Measurements from ENCODE around the gene WBP11. TPM values are rescaled to one million over a fixed set of nuclear protein-coding genes. Genes with fewer than 3 reads are reported as not detected.

The WBP11 gene
- total RNA-seq, 1 experiment from 2014 or later = 108 TPM

DNA sequence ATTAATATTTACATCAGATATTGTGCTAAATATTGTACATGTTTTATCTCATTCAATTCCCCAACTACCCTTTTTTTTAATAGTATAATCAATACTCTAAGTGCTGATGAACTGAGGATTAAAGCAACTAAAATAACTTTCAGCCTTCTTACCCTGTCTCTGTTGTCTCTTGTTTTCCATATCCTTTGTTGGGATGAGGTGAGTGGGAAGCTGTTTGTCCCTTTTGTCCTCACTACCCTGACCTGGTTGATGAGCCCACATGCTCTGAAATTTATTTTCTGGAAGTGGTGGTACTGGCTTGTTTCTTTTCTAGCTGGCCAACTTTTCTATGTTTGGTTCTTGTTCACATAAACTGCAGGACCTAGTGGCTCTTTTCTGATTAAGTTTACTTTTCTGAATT lies 49.6 kb upstream of the WBP11 start:
- Histone ChIP-seq H2AK5ac (ENCODE audit: insufficient read length, low read length) (no peak overlapping the region), H3K23me2 (ENCODE audit: insufficient read length, low read depth, low read length, poor library complexity, severe bottlenecking) (no peaks in the 10 kb centered on the region), H2BK12ac (ENCODE audit: insufficient read length, low read depth, low read length) (no peak overlapping the region), H3K56ac (ENCODE audit: insufficient read length, low read depth, low read length) (no peak overlapping the region), H4K5ac (ENCODE audit: insufficient read length, low read depth, low read length) (no peak overlapping the region), H3K27ac (ENCODE audit: insufficient read length, low read depth, low read length) (no peak overlapping the region), H3K79me2 (ENCODE audit: insufficient read depth, low read length) (no peaks in the 10 kb centered on the region), H2AFZ (ENCODE audit: low read length) (peak overlapping the region; percentile 29), H2BK5ac (ENCODE audit: insufficient read length, low read length) (no peak overlapping the region), H3K79me1 (ENCODE audit: insufficient read depth, low read depth, low read length, poor library complexity, severe bottlenecking) (no peaks in the 10 kb centered on the region), H4K8ac (replicated peaks; ENCODE audit: insufficient read length, low read depth, low read length) (no peak overlapping the region), H3K18ac (ENCODE audit: insufficient read length, low read depth, low read length) (no peak overlapping the region), H3K4me1 (ENCODE audit: insufficient read depth, low read length) (peaks cover 2% of the 10 kb centered on the region; the same call in 1 of the 2 replicates), H2BK20ac (ENCODE audit: low read depth, low read length, poor library complexity, severe bottlenecking) (no peak overlapping the region), H3K9me3 (ENCODE audit: control insufficient read depth, low read depth, low read length) (no peaks in the 10 kb centered on the region), H2BK120ac (ENCODE audit: low read depth, low read length, poor library complexity, severe bottlenecking) (no peak overlapping the region), H4K91ac (ENCODE audit: insufficient read length, low read depth, low read length) (no peak overlapping the region), H3K23ac (ENCODE audit: insufficient read length, low read depth, low read length) (no peak overlapping the region), H3T11ph (ENCODE audit: low read length) (no peak overlapping the region), H3K4ac (ENCODE audit: low read depth, low read length) (no peak overlapping the region), H3K4me2 (ENCODE audit: insufficient read depth, insufficient read length, low read length) (no peak overlapping the region), H3K9ac (ENCODE audit: extremely low read depth, insufficient read length, low read length) (no peak overlapping the region), H4K20me1 (ENCODE audit: control insufficient read depth, insufficient read depth, insufficient read length) (no peaks in the 10 kb centered on the region), H3K14ac (ENCODE audit: insufficient read depth, low read length) (no peak overlapping the region), H3K27me3 (ENCODE audit: insufficient read depth, low read length) (no peaks in the 10 kb centered on the region), H2BK15ac (ENCODE audit: low read depth, low read length) (no peak overlapping the region)
- DNase-seq = no peak
- Mint-ChIP-seq H3K27ac (peak overlapping the region in 2 of 3 experiments; percentile 57 to 78; a peak in 4 of 7 replicates), H3K36me3 (ENCODE audit: insufficient read depth in 1 of 3, low read depth in 3 of 3) (peaks cover 0 to 5% (median 0%) of the 10 kb centered on the region in 3 experiments; a peak in 2 of 7 replicates), H3K4me3 (no peak overlapping the region), H3K4me1 (peaks cover 16 to 20% of the 10 kb centered on the region in 2 experiments), H3K9me3 (peaks cover 6% of the 10 kb centered on the region in 2 experiments; a peak in 4 of 5 replicates), H3K27me3 (ENCODE audit: low read depth) (no peaks in the 10 kb centered on the region)
- TF ChIP-seq, protein P1, sequence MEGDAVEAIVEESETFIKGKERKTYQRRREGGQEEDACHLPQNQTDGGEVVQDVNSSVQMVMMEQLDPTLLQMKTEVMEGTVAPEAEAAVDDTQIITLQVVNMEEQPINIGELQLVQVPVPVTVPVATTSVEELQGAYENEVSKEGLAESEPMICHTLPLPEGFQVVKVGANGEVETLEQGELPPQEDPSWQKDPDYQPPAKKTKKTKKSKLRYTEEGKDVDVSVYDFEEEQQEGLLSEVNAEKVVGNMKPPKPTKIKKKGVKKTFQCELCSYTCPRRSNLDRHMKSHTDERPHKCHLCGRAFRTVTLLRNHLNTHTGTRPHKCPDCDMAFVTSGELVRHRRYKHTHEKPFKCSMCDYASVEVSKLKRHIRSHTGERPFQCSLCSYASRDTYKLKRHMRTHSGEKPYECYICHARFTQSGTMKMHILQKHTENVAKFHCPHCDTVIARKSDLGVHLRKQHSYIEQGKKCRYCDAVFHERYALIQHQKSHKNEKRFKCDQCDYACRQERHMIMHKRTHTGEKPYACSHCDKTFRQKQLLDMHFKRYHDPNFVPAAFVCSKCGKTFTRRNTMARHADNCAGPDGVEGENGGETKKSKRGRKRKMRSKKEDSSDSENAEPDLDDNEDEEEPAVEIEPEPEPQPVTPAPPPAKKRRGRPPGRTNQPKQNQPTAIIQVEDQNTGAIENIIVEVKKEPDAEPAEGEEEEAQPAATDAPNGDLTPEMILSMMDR (conservative IDR thresholded peaks at IDR 0.05) = no peak

Data from H9 (cell line).